Endothelial cell of umbilical vein (primary cell): ENCODE results near the gene ZNFX1. TPM values are rescaled to one million over a fixed set of nuclear protein-coding genes. Genes with fewer than 3 reads are reported as not detected.

Source experiments
- Bru-seq: library from RNA; stranded (reverse); fragments of 400-500 nt; gene quantifications from one replicate; lab custom pipeline; 2021; lab: Mats Ljungman, UMichigan
- BruChase-seq, 2 experiments: library from RNA; stranded (reverse); fragments of 400-500 nt; gene quantifications; one replicate each; lab custom pipeline; 2021; lab: Mats Ljungman, UMichigan
- BruUV-seq: library from RNA; stranded (reverse); fragments of 400-500 nt; replicated peaks from 2 replicates; lab custom pipeline; 2021; lab: Mats Ljungman, UMichigan
- CTCF ChIA-PET: fragments of 300-600, 350-600 bp; sonication (Branson Sonifier 250); formaldehyde crosslinking; loops from one replicate; lab custom pipeline; 2021; ENCODE audit warnings: antibody characterized with exemption, inconsistent platforms; lab: Charles Lee
- POLR2A ChIA-PET: fragments of 300-600, 350-600 bp; sonication (Branson Sonifier 250); formaldehyde crosslinking; loops from one replicate; lab custom pipeline; 2021; ENCODE audit warnings: antibody characterized with exemption, inconsistent platforms; lab: Charles Lee
- DNase-seq: peaks from one replicate; pipeline ENCODE4 v3.0.0-alpha.2; 2011; ENCODE audit warnings: low read depth, low spot score
- FAIRE-seq: peaks from 2 replicates; lab custom pipeline; 2011; peaks lifted over from hg19 to GRCh38; lab: Jason Lieb, UNC
- H2AFZ ChIP-seq: 2 replicates; pipeline ENCODE4 v1.6.0; 2012; ENCODE audit warnings: low read depth, low read length, control low read depth, inconsistent platforms
- H3K27ac ChIP-seq: 2 replicates; pipeline ENCODE4 v1.5.1; 2011; ENCODE audit warnings: low read depth, mild to moderate bottlenecking, control low read depth, low read length, moderate library complexity; ENCODE audit not compliant: insufficient read depth
- H3K27me3 ChIP-seq, 2 experiments: 2 replicates each; pipeline versions ENCODE4 v1.6.0 to v1.6.1; 2011; ENCODE audit warnings: low read length in 2 of 2, mixed read lengths in 1 of 2; ENCODE audit not compliant: control insufficient read depth in 2 of 2, insufficient read depth in 2 of 2
- H3K36me3 ChIP-seq, 2 experiments: 2 replicates in 1 of 2; 3 replicates in 1 of 2; pipeline ENCODE4 v1.5.1; 2011; ENCODE audit warnings: low read length in 2 of 2, mild to moderate bottlenecking in 1 of 2, moderate library complexity in 1 of 2; ENCODE audit not compliant: control insufficient read depth in 2 of 2, insufficient read depth in 2 of 2; ENCODE audit errors: extremely low read depth in 1 of 2
- H3K4me1 ChIP-seq: 3 replicates; pipeline ENCODE4 v1.5.1; 2011; ENCODE audit warnings: mild to moderate bottlenecking, low read length; ENCODE audit not compliant: control insufficient read depth, insufficient read depth; ENCODE audit errors: extremely low read depth
- H3K4me2 ChIP-seq: 2 replicates; pipeline ENCODE4 v1.6.1; 2011; ENCODE audit warnings: low read length, control low read depth, mixed read lengths; ENCODE audit not compliant: insufficient read depth
- H3K4me3 ChIP-seq, 3 experiments: fragments of 200-600 bp in 1 of 3; sonication (generic), shearing (Covaris generic) in 1 of 3; replicated peaks in 1 of 3; 2 replicates each; pipeline ENCODE4 v1.5.1; 2011 to 2016; ENCODE audit warnings: control low read depth in 3 of 3, low read length in 3 of 3, mild to moderate bottlenecking in 2 of 3, inconsistent platforms in 1 of 3, low read depth in 1 of 3, moderate library complexity in 1 of 3; ENCODE audit not compliant: insufficient read depth in 1 of 3
- H3K79me2 ChIP-seq: 2 replicates; pipeline ENCODE4 v1.6.0; 2012; ENCODE audit warnings: low read length, inconsistent platforms; ENCODE audit not compliant: control insufficient read depth, insufficient read depth
- H3K9ac ChIP-seq: replicated peaks from 2 replicates; pipeline ENCODE3; 2011; ENCODE audit warnings: low read length, control low read depth; ENCODE audit not compliant: insufficient read depth; ENCODE audit errors: extremely low read depth
- H3K9me1 ChIP-seq: replicated peaks from 3 replicates; pipeline ENCODE4 v1.6.0; 2011; ENCODE audit warnings: mild to moderate bottlenecking, low read length; ENCODE audit not compliant: control insufficient read depth, insufficient read depth; ENCODE audit errors: extremely low read depth
- H3K9me3 ChIP-seq: replicated peaks from 2 replicates; pipeline ENCODE4 v1.5.1; 2012; ENCODE audit warnings: low read length, inconsistent platforms; ENCODE audit not compliant: control insufficient read depth, insufficient read depth
- H4K20me1 ChIP-seq: replicated peaks from 2 replicates; pipeline ENCODE3; 2011; ENCODE audit warnings: mild to moderate bottlenecking, low read length; ENCODE audit not compliant: control insufficient read depth, insufficient read depth; ENCODE audit errors: extremely low read depth
- CTCF ChIP-seq, 2 donors: IDR thresholded peaks; 1 replicate in 1 of 2; 2 replicates in 1 of 2; pipeline ENCODE4 v1.5.1; 2011; ENCODE audit warnings: low read length in 2 of 2, mild to moderate bottlenecking in 2 of 2, moderate library complexity in 2 of 2, control low read depth in 1 of 2, inconsistent platforms in 1 of 2, low read depth in 1 of 2; ENCODE audit not compliant: insufficient read depth in 1 of 2; ENCODE audit errors: extremely low read depth in 1 of 2
- EZH2 ChIP-seq: IDR thresholded peaks from 2 replicates; pipeline ENCODE4 v1.6.1; 2012; ENCODE audit warnings: borderline replicate concordance, low read depth, mild to moderate bottlenecking, moderate library complexity, low read length, inconsistent platforms; ENCODE audit not compliant: severe bottlenecking
- FOS ChIP-seq: IDR thresholded peaks from 2 replicates; pipeline ENCODE4 v1.6.1; 2011; ENCODE audit warnings: mild to moderate bottlenecking, low read length, moderate library complexity, borderline replicate concordance; ENCODE audit not compliant: insufficient read depth
- GATA2 ChIP-seq: IDR thresholded peaks from 2 replicates; pipeline ENCODE4 v1.7.0; 2011; ENCODE audit warnings: low read depth, mild to moderate bottlenecking, moderate library complexity, mixed read lengths, low read length; ENCODE audit not compliant: insufficient read length, insufficient read depth
- JUN ChIP-seq: IDR thresholded peaks from 2 replicates; pipeline ENCODE4 v1.6.1; 2011; ENCODE audit warnings: borderline replicate concordance, low read depth; ENCODE audit not compliant: insufficient read length, insufficient read depth
- MAX ChIP-seq: IDR thresholded peaks from 2 replicates; pipeline ENCODE4 v1.6.1; 2011; ENCODE audit not compliant: insufficient read depth, insufficient read length
- MYC ChIP-seq: IDR thresholded peaks from one replicate; pipeline ENCODE4 v1.6.1; 2011; ENCODE audit warnings: mild to moderate bottlenecking, low read depth, low read length
- POLR2A ChIP-seq: IDR thresholded peaks from 2 replicates; pipeline ENCODE4 v1.6.1; 2012; ENCODE audit warnings: low read depth, mild to moderate bottlenecking, control low read depth, low read length
- POLR2AphosphoS5 ChIP-seq: IDR thresholded peaks from 2 replicates; pipeline ENCODE4 v1.6.1; 2012; ENCODE audit warnings: low read depth, mild to moderate bottlenecking, control low read depth, low read length, moderate library complexity; ENCODE audit not compliant: insufficient read depth
- dilution Hi-C: fragments of 300-500 bp; cut with MboI; formaldehyde crosslinking; loops from one replicate; pipeline ENCODE4 v1.15.0; 2019; ENCODE audit warnings: low sequenced_read_pairs; ENCODE audit not compliant: extremely low pct_ligation_motif_present
- intact Hi-C: fragments of 100-400 bp; cut with micrococcal nuclease; formaldehyde crosslinking; loops from one replicate; pipeline ENCODE4 v1.10.0; 2022
- long read RNA-seq: library from polyadenylated mRNA; stranded (forward); transcript quantifications from one replicate; pipeline ENCODE4 v2.0.0, GENCODE V29; 2021
- polyA minus RNA-seq, 3 experiments: library from RNA; depleted of rRNA, polyadenylated mRNA; stranded (reverse); fragments of >200 nt; gene quantifications; 1 replicate in 1 of 3; 2 replicates in 2 of 3; pipeline ENCODE4 v1.2.3, GENCODE V29; 2011
- polyA plus RNA-seq, 4 experiments: library from polyadenylated mRNA; depleted of rRNA in 3 of 4; stranded (reverse) in 3 of 4; unstranded in 1 of 4; fragments of >200 nt; gene quantifications; 2 replicates each; pipeline versions ENCODE4 v1.2.1 to v1.2.3, GENCODE V29; 2011 to 2012; ENCODE audit warnings: missing spikeins in 1 of 4
- total RNA-seq: library from RNA; stranded (reverse); gene quantifications from 2 replicates; pipeline ENCODE4 v1.2.3, GENCODE V29; 2021

ZNFX1 gene
- total RNA-seq (26.5 and 27.9 TPM in 2 replicates), polyA plus RNA-seq (6.8 and 8.3 TPM in 2 replicates), polyA minus RNA-seq (24.3 and 29.8 TPM in 2 replicates), Bru-seq, nascent RNA (percentile 72 among the genes with signal in this experiment), BruChase-seq, experiment 1, labeled RNA remaining after a 6-hour chase (percentile 72 among the genes with signal in this experiment), BruChase-seq, experiment 2, labeled RNA remaining after a 2-hour chase (percentile 80 among the genes with signal in this experiment)
- 7.8 and 8.6 TPM in 2 replicates for polyA plus RNA-seq (2011; cell fraction: cytosol; rRNA removed)
- 10.1 and 13.9 TPM in 2 replicates for polyA plus RNA-seq (2011; cell fraction: nucleus; rRNA removed)
- polyA plus RNA-seq (2012), result 24.5 and 24.7 TPM in 2 replicates
- 13.3 TPM for polyA minus RNA-seq (2011; cell fraction: cytosol; rRNA and poly(A)+ RNA removed)
- 12.7 and 22.2 TPM in 2 replicates for polyA minus RNA-seq (2011; cell fraction: nucleus; rRNA and poly(A)+ RNA removed)
- long read RNA-seq, full-length matches to known transcripts, result 1 of 23 reads
- long read RNA-seq, partial matches to known transcripts, result 9 of 23 reads
- long read RNA-seq, other reads (novel, unspliced or antisense), result 13 of 23 reads

- H4K20me1 ChIP-seq, result peaks cover 17% of the 10 kb centered on the region
Observed at GRCh38 chr20:49278036-49278817, at the start of gene ZNFX1. TSS of gene ZNFX1 (minus strand) at chr20:49278057. CDS start at chr20:49275839, 2,218 bp downstream.

More at GRCh38 chr20:49278036-49278817, at the start of gene ZNFX1:
- Histone ChIP-seq H3K27ac (peak within 1 kb of the TSS; percentile 73), H3K79me2 (peaks cover 84% of the 10 kb centered on the region), H2AFZ (peak within 1 kb of the TSS; percentile 32), H3K36me3 (peaks cover 37 to 40% of the 10 kb centered on the region in 2 experiments), H3K4me2 (peak within 1 kb of the TSS; percentile 99), H3K9ac (peak within 1 kb of the TSS; percentile 94), H3K27me3 (no peaks in the 10 kb centered on the region), H3K9me1 (no peaks in the 10 kb centered on the region), H3K4me1 (peaks cover 43% of the 10 kb centered on the region), H3K9me3 (no peaks in the 10 kb centered on the region), H3K4me3 (peak within 1 kb of the TSS; percentile 83 to 97 (median 95))
- peak; percentile 90 for FAIRE-seq
- dilution Hi-C loops, result no loop called here
- CTCF ChIA-PET, result interaction anchor here (4.2 kb wide), 1 partner anchor 31 kb away, joined by 16 read pairs; no protein-coding TSS in a partner anchor
- TF ChIP-seq MYC (peak; percentile 67), POLR2AphosphoS5 (peak; percentile 100), CTCF (IDR thresholded peaks at IDR 0.05; ENCODE audit: extremely low read depth in 1 of 2, insufficient read depth in 1 of 2, low read depth in 1 of 2, low read length in 2 of 2) (no peak), POLR2A (peak; percentile 100), JUN (no peak), MAX (peak; percentile 25), FOS (no peak), GATA2 (no peak), EZH2 (no peak)
- BruUV-seq, result no TSS peak
- POLR2A ChIA-PET, result interaction anchor here (0.7 to 1.0 kb wide), 4 partner anchors 9 to 45 kb away, joined by 3 to 8 read pairs (median 3); no protein-coding TSS in a partner anchor
- intact Hi-C loops, result loop anchor here (2.0 kb wide), 1 partner anchor 45 kb away; no protein-coding TSS in a partner anchor
- peak; percentile 98 for DNase-seq
